CD1c-positive myeloid dendritic cell (primary cell): ENCODE data around the gene TCP1.
"Not testable (repeated sequence)": the region's sequence is repeated elsewhere in the genome, so short reads cannot be mapped to it uniquely, and the experiment has no call there.

ENCODE experiments used
- DNase-seq: peaks from one replicate; pipeline ENCODE4 v3.0.0-alpha.2; 2016; ENCODE audit errors: extremely low spot score

The TCP1 gene

GRCh38 chr6:159777240-159777904 is 12.0 kb downstream of the TCP1 start:
- no peak for DNase-seq

- no peak for DNase-seq
These were observed 17.2 kb downstream of the TCP1 start for GRCh38 chr6:159772196-159772595.

DNA sequence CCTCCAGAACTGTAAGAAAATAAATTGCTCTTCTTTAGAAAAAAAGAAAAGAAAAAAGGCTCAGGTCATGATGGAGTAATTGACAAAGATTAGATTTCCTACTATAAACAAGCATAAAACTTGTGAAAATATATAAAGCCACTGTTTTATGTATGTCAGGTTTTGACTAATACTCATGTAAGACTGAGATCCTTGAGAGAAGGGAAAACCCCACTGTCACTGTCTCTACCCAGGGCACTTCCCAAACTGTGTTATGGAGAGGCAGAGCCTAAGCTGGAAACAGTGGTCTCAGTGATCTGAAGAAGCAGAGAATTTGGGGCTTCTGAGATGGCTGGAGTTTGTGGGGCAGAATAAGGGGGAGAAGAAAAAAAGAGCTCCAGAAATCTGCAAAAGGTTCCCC is 19.9 kb downstream of the TCP1 start:
- DNase-seq: no peak

- DNase-seq: no peak
These were observed 22.5 kb downstream of the TCP1 start for GRCh38 chr6:159766906-159767305.

GRCh38 chr6:159762681-159763293 is 26.6 kb downstream of the TCP1 start:
- DNase-seq: peak; percentile 77

DNA sequence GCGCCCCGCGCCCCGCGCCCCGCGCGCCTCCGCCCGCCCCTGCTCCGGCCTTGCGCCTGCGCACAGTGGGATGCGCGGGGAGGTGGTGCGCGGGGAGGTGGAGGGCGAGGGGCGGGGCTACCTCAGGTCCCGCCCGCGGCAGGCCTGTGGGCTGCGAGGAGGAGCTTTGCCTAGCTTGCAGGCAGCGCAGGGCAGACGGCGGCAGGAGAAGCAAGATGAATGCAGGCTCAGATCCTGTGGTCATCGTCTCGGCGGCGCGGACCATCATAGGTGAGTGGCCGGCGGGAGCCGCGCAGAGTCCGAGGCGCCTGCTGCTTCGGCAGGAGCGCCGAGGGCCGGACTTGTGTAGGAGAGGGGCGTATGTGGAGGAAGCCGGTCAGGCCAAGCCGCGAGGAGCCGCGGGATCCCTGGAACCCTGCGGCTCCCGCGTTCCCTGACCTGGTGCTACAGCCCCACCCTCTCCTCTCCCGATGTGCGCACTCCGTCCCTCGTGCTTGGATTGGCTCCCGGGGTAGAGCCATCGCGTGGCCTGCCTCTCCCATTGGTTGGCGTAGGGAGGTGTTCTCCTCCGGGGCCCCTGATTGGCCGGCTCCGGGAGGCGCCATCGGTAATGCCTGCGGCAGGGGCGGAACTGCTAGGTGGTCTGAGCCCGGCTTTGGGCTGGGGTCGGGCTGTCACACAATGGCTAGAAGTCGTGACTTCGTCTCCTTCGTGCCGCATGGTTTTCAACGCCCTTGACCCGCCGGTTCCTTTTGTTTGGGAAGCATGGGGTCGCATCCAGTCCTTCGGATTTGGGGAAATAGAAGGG is 27.3 kb downstream of the TCP1 start, which contains the start of gene ACAT2:
TSS of gene ACAT2 (plus strand) at position 173 of the 808 bp plus-strand sequence. CDS start at position 216, 43 bp downstream.
- DNase-seq: peak; percentile 96

GRCh38 chr6:159761129-159761872 is 28.1 kb downstream of the TCP1 start:
- DNase-seq: no peak

DNA sequence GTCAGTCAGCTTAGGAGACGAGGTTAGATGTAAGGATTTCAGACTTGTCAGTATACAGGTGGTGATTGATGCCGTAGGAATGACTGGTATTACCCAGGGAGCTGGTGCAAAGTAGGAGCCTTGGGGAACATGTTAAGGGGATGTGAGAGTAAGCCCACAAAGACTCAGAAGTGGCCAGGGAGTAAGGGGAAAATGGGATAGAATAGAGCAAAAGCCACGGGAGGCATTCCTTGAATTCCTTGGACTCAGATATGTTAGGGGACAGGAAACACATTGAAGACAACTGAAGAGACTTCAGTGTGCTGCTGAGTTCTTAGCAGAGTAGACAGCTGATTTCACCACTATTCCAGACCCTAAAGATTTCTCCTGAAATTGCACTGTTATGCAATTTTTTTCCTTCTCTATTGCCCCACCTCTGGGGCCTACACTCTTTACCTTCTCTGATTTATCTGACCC is 28.8 kb downstream of the TCP1 start:
- DNase-seq: peak; percentile 16

DNA sequence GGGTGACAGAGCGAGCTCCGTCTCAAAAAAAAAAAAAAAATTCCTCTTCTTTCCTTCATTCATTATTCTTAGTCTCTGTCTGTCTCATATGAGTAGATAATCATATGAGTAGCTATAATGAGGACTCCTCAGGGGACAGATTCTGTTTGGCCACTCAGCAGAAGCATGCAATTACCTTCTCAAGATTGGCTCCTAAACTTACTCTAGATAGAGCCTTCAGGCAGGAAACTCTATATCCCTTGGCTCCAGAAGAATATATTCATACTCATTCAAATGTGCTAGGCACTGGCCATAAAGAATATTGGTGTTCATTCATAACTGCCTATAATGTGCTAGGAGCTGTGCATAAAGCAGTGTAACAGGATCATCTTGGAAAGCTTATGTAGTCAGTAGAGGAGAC is 29.8 kb downstream of the TCP1 start:
- no peak for DNase-seq

DNA sequence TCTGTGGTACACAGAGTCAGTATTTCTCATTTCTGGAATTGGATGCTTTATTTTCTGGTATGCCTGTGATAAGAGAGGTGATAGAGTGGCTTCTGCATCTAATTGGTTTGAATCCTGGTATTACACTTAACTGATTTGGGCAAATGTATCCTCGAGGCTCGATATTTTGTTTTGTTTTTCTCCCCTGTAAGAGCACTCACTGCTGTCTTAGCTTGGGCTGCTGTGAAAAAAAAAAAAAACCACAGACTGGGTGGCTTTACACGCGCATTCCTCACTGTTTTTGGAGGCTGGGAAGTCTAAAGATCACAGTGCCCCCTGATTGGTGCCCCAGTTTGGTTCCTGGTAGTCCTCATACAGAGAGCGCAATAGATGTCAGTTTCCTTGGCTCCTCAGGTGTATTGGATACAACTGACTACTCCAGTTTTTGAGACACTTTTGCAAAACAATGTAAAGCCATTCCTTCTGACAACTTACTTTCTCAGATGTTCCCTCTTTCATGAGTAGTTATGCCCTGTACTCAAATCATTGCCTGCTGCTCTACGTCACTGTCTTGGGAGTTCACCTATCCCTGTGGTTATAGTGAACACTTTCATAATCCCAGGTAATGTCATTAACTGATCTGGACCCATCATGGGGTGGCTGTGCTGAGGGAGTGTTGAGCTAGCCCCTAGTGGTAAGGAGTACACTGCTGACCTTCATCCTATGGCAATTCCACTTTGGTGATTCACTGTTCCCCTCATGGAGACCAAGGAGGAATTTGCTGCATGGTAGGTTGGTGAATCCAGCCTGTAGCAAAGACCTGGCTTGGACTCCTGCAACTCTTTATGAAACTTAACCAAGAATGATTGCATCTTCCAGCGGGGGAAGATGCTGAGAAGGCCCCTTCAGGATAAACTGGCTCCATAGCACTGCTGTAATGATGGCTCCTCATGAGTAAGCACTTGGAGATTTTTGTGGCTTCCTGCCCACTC is 31.1 kb downstream of the TCP1 start:
- no peak for DNase-seq

DNA sequence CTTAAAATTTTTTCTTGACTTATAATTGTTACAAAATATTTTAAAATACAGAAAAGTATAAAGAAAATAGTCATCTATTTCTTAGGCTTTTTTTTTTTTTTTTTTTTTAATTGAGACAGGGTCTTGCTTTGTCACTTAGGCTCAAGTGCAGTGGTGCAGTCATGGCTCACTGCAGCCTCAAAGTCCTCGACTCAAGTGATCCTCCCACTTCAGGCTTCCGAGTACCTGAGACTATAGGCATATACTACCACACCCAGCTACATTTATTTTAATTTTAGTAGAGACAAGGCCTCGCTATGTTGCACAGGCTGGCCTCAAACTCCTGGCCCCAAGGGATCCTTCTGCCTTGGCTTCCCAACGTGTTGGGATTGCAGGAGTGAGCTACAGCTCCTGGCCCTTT is 32.9 kb downstream of the TCP1 start:
- no peak for DNase-seq

DNA sequence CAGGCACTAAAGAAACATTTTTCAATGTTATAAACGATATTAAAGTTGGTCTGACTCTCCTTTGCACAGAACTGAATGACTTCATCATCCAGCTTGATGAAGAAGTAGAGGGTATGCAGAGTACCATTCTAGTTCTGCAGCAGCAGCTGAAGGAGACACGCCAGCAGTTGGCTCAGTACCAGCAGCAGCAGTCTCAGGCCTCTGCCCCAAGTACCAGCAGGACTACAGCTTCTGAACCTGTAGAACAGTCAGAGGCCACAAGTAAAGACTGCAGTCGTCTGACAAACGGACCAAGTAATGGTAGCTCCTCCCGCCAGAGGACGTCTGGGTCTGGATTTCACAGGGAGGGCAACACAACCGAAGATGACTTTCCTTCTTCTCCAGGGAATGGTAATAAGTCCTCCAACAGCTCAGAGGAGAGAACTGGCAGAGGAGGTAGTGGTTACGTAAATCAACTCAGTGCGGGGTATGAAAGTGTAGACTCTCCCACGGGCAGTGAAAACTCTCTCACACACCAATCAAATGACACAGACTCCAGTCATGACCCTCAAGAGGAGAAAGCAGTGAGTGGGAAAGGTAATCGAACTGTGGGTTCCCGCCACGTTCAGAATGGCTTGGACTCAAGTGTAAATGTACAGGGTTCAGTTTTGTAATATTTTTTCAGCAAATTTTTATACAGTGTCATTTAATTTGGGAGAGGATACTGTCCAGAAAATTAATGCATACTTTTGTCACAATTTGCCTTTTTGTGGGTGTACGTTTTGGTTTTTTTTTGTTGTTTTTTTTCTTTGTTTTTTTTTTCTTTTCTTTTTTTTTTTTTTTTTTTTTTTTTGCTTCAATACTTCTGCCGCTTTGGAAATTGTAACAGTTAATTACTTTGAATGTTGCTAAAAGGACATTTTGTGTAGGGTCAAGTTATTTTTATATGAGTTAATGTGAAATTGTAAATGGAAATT is 34.2 kb downstream of the TCP1 start:
- DNase-seq: no peak

DNA sequence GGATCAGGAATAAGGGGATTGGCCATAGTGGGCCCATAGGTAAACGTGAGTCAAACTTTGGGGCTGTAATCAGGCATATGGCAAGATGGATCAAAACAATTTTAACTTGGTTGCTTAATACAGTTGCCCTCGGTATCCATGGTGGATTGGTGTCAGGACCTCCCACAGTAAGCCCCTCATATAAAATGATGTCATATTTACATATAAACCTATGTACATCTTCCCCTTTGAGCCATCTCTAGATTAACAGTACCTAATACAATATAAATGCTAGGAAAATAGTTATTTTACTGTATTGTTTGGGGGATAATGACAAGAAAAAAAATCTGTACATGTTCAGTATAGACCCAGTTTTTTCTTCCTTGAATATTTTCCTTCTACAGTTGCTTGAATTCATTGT is 35.0 kb downstream of the TCP1 start:
- DNase-seq: no peak

- no peak for DNase-seq
These were observed 36.1 kb downstream of the TCP1 start for GRCh38 chr6:159753081-159753872.

- DNase-seq: no peak
These were observed 38.0 kb downstream of the TCP1 start for GRCh38 chr6:159751448-159751847.

DNA sequence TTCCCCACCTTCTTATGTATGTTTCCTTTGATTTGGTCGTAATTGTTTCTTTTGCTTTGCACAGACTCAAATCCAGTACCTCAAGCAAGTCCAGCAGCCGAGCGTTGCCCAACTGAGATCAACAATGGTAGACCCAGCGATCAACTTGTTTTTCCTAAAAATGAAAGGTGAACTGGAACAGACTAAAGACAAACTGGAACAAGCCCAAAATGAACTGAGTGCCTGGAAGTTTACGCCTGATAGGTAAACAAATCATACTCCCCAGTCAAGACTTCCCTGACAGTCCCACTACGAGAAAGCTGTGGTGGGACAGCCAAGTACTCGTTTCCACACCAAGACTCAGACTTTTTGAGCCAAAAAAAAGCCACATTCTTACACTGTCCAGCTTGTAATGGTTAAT is 41.3 kb downstream of the TCP1 start:
- DNase-seq: not testable (repeated sequence)

DNA sequence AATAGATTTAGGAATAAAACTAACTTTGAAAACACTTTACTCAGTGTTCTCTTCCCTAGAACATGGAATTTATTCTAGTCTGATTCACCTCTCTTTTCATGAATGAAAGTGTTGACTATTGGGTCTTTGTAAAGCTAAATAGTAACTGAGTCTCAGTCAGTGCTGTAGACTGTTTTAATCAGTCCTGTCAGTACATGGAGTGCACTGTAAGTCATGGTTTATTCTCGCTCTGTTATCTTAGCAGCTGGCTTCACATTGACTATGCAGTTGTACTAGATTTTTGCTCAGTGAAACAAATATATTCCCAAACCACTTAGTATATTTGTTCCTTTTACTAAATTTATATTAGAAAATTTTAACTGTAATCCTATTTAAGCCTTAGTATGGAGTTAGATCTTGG is 42.6 kb downstream of the TCP1 start:
- DNase-seq: no peak

DNA sequence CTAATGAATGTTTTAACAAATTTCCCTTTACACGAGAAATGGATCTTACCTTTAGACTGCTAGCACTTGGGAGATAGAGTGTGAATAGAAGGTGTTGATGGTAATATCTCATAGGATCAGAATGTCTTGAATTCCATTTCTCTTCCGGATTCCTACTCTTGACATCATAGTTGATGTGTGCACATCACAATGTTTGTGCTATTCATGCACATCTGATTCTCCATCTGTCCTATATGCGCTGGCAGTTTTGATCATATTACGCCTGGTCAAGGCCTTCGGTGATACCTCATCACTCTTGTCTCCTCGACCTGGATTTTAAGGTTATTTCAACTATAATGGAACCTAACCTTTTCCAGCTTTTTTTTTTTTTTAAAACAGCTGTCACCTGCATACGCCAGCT is 44.3 kb downstream of the TCP1 start:
- no peak for DNase-seq

DNA sequence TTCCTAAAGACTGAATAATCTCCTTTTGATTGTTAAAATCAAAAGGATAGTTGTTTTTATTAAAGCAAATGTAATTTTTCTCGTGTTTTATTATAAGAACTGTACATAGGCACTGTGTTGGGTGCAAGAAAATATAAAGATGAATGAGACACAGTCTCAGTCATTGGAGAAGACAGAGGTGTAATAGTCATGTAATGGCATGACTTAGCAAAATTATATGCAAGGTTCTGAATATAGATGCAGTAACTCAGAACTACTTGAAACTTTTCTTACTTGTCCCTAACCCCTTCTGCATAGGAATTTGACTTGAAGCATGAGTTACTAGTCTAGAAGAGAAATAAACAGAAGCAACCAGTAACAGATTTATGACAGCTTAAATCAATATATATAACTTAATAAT is 47.2 kb downstream of the TCP1 start:
- no peak for DNase-seq
